NCI-H460 (cell line): ENCODE results near the gene SMOC2. TPM values are rescaled to one million over a fixed set of nuclear protein-coding genes. Genes with fewer than 3 reads are reported as not detected.

Source experiments
- DNase-seq: peaks from one replicate; pipeline ENCODE4 v3.0.0-alpha.2; 2016; ENCODE audit warnings: low read depth; ENCODE audit errors: extremely low read depth
- total RNA-seq: library from RNA; depleted of rRNA; stranded (reverse); fragments of >200 nt; shearing (Covaris generic); gene quantifications from 2 replicates; pipeline ENCODE4 v1.2.3, GENCODE V29; 2014

The SMOC2 gene
- total RNA-seq, 1 experiment from 2014 or later = not detected

GRCh38 chr6:168441434-168442391 is 729 bp downstream of the SMOC2 start:
- no peak for DNase-seq

DNA sequence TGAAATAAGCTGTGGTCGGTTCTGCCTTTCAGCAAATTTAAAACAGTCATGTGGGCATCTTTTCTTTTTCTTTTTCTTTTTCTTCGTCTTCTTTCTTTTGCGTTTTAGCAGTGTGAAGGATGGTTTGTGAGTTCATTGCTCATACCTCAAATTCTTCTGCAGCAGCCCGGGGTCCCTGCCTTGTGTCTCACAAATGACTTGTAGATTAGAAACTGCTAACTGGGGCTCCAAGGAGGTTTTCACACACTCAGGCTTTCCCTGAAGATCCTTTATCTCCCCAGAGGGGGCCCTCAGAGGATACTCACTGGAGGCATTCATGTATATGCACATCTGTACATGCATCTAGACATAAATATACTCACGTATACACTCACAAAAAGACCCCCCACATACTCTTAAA is 1.7 kb downstream of the SMOC2 start:
- no peak for DNase-seq

DNA sequence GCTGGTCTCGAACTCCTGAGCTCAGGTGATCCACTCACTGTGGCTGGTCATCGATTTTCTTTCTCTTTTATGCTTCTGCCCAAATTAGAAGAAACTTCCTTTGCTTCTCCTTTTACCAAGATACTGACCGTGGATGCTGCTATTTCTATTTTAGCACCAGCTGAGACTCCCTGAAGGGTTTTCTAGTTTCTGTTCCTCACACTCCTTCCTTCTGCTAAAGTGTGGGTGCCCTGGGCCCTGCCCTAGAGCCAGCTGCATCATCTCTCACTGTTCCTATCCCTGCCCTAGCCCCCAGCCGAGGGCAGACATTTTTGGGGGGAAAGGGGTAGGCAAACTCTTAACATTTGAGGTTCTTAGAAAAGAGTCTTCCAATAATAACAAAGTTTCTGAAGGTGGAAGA is 6.3 kb downstream of the SMOC2 start:
- no peak for DNase-seq

- DNase-seq = no peak
Observed at GRCh38 chr6:168447700-168448099, 6.7 kb downstream of the SMOC2 start.

GRCh38 chr6:168448243-168448855 is 7.4 kb downstream of the SMOC2 start:
- no peak for DNase-seq

DNA sequence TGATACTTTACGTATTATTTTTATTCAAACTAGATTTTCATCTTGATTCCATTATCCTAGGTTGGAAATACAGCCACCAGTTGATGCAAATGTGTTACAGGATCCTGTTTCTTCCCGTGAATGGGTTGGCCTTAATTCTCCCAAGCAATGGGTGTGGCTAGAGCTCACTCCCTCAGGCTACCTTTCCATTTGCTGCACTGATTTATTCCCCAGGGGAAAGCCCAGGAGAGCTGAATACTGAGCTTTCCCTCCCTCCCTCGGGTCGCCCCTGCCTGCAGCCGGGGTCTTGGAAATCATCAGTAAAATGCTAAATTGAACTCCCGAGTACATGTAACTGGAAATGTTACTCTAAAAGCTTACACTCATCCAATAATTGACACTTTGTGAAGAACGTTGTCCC is 9.9 kb downstream of the SMOC2 start:
- DNase-seq = no peak

DNA sequence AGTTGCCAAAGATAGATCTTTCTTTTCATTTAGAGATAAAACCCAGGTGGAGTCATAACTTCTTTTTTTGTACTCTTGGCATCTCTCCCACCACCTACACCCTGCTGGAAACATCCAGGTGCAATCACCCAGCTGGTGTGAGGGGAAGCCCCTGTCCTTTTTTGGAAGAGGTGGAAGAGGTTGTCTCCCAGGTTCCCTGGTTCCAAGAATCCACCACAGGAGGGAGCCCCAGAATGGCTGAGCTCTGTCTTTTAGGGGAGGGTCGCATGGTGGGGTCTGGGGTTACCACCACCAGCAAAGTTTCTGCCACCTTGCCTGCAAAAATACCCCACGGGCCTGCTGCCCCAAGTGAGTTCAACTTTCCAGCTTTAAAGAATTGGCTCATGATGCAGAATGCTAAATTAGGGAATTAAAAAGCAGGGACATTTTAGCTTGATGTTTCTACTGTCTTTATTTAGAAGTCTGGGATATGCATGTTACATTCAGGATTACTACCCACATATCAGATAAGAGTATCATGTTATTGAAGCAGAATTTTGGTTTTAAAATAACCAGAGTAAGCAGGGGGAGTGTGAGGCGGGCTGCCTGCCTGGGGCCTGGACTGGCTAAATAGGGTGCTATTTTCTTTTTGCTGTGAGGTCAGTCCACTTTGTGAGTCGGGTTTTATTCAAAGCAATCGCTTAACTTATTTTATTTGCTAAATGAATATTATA is 11.0 kb downstream of the SMOC2 start:
- no peak for DNase-seq

DNA sequence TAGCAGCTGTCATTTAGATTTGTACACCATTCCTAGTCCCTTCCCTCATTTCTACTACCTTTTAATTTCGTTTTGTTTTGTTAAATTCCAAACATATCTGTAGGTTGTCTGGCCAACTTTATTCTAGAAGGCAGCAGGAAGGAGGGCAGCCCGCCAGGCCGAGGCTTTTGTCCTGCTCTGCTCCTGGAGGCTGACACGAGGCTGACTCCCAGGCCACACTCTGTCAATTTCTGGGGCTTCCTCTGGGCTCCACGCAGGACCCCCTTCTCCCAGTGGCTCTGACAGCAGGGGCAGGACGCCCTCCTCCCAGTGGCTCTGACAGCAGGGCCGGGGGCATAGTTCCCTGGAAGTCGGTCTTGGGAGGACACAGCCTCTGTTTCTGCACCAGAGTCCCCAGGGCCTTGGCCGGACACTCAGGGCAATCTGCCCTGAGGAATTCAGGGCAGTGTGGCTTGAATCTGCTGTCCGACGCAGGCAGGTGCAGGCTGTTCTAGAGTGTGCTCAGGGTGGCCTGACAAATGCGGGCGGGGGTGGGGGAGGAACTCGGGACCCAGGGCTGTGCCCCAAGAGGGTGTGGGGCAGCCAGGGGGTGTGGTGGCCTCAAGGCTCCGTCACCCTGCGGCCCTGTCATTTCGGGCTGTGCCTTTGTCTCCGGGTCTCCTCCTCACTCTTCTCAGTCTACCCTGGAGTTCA is 11.8 kb downstream of the SMOC2 start:
- no peak for DNase-seq

DNA sequence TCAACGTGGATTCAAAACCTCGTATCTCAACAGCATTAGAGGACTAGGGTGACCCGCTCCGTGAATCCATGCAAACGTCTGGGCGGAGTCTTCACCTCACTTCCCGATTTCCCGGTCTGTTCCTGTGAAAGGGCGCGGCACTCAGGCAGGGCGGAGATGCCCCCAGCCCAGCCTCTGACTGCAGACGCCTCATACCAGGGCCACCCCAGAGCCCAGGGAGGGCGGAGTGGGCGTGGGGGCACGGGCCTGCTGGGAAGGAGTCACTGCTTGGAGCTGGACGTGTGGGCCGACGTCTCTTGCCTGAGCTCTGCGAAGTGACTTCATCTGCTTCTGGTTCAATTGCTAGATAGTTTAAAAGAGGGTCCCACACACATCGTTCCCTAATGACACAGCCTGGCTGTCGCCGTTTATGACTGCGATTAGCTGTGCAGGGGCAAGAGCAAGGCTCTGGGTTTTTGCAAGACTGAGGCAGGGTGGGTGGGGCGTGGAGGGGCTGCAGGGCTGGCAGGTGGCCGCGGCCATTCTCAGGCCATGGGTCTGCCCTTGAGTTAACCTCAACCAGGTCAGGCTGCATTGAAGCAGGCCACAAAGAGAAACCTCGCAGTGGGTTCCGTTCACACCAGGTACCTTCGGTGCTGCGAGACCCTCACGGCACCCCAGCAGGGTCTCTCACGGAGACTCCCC is 15.0 kb downstream of the SMOC2 start:
- no peak for DNase-seq

DNA sequence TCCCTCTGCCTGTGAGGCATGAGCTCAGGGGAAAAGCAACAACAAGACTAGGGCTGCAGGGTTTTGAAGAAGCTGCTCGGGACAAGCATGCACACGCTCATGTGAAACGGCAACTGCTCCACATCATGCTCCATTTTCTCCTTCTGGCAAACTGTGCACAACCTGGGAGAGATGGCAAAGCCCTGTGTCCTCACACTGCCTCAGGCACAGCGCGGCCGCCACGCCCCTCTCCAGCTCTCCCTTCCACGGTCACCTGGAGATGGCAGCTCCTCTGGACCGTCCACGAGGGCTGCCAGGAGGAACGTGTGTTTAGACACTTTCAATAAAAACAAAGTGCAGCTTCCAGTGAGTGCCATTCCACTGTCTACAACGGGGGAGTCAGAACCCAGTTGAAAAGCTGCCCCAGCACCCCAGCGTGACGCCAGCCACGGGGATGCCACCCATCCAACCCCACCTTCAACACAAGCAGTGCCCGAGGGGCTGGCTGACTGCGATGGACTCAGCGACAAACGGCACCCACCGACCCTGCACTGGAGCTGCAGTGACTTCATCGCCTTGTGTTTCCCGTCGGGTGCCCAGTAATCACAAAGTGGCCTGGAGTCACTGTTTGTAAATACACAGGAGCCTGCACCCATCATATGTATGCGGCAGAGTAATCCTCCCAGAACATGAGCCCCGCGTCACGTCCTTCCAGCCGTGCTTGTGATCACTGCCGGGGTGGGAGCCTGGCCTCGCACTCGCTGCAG is 16.1 kb downstream of the SMOC2 start:
- no peak for DNase-seq

DNA sequence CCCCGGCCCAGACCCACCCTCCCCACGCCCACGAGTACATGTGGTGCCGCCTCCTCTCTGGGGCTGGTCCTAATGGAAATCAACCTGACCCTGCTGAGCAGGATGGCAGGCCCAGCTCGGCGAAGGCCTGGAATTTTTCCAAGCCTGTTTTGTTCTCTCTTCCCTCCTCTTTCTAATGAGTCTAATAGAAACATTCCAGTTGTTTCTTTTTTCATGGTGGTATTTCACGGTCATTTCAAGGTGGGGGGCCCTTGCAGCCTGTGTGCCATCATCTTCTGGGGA is 16.6 kb downstream of the SMOC2 start:
- DNase-seq = no peak

GRCh38 chr6:168458101-168458500 is 17.1 kb downstream of the SMOC2 start:
- no peak for DNase-seq

DNA sequence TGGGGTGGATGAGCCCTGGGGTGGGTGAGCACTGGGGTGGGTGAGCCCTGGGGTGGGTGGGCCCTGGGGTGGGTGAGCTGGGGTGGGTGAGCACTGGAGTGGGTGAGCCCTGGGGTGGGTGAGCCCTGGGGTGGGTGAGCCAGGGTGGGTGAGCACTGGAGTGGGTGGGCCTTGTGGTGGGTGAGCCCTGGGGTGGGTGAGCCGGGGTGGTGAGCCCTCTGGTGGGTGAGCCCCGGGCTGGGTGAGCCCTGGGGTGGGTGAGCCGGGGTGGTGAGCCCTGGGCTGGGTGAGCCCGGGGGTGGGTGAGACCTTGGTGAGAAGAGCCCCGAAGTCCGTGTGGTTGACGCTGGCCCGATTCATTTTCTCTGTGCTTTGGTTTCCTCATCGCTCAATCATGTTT is 18.6 kb downstream of the SMOC2 start:
- DNase-seq = no peak

GRCh38 chr6:168462289-168462853 is 21.4 kb downstream of the SMOC2 start:
- DNase-seq = no peak

DNA sequence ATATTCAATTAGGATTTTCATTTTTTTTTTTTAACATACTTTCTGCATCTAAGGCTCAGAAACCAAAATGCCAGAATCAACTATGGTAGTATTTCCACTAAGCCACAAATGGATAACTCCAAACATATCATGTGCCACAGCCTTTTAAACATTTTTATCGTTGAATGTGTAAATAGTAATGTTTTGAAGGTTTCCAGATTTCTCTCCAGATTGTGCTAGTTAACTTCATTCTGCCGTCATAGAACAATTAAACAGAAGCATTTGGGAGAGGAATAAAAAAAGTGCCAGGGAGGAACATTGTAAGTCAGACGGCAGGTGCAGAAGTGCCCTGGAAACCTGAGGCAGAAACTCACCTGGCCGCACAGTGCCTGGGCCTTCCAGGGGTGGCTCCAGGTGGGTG is 23.6 kb downstream of the SMOC2 start:
- DNase-seq = no peak

- DNase-seq = no peak
Observed at GRCh38 chr6:168468045-168468444, 27.1 kb downstream of the SMOC2 start.

- DNase-seq = no peak
Observed at GRCh38 chr6:168469521-168469920, 28.5 kb downstream of the SMOC2 start.

DNA sequence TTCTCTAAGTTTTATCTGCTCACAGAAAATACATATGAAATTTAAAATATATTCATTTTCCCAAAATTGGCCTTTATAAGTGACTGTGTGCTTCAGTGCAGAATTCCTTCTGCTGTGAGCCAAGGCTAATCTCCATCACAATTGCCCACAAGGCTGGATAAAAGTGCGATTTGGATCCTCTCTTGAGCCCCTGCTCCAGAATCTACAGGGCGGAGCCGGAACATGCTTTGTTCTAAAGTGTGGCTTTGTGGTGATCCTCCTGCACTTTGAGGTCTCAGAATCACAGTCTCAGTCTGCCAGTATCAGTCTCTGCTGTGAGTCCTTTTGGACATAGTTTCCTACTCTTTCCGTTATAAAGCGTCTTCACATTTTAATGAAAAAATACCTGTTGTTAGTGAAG is 28.9 kb downstream of the SMOC2 start:
- no peak for DNase-seq

- DNase-seq = no peak
Observed at GRCh38 chr6:168472363-168472762, 31.4 kb downstream of the SMOC2 start.

DNA sequence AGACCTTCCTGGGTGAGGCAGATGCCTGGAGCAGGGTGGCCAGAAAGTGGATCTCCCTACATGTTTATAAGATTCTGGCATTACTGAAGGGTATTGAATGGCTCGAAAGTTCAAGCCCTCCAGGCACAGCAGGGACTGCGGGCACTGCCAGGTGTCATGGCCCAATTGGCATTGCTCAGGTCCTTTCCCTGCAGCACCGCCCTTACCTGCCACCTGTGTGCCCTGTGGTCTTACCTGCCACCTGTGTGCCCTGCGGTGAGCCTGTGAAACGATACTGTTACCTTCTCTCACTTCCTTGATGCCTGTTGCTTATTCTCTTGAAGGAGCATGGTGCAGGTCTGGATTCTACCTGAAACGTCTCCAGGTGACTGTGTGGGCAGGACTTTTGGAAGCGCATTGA is 32.2 kb downstream of the SMOC2 start:
- DNase-seq = no peak
